HS-27A (cell line): ENCODE measurements around the gene PI16.
A peak's percentile ranks its signal among the peaks of the same experiment; 100 is the strongest.
"Not testable (repeated sequence)": the region's sequence is repeated elsewhere in the genome, so short reads cannot be mapped to it uniquely, and the experiment has no call there.

ENCODE experiments used
- DNase-seq: peaks from one replicate; pipeline ENCODE4 v3.0.0-alpha.2; 2012; ENCODE audit warnings: low read depth, missing footprints

The PI16 gene

GRCh38 chr6:36929152-36929551 lies 25.4 kb upstream of the PI16 start:
- DNase-seq: no peak

- no peak for DNase-seq
Measured at GRCh38 chr6:36929607-36930006, 24.9 kb upstream of the PI16 start.

GRCh38 chr6:36930483-36930882 lies 24.1 kb upstream of the PI16 start:
- DNase-seq: no peak

GRCh38 chr6:36933102-36933501 lies 21.4 kb upstream of the PI16 start:
- peak; percentile 66 for DNase-seq

GRCh38 chr6:36933519-36933918 lies 21.0 kb upstream of the PI16 start:
- no peak for DNase-seq

GRCh38 chr6:36934901-36935300 lies 19.6 kb upstream of the PI16 start:
- no peak for DNase-seq

- DNase-seq: no peak
Measured at GRCh38 chr6:36936824-36937223, 17.7 kb upstream of the PI16 start.

- no peak for DNase-seq
Measured at GRCh38 chr6:36937896-36938295, 16.6 kb upstream of the PI16 start.

GRCh38 chr6:36938536-36938935 lies 16.0 kb upstream of the PI16 start:
- DNase-seq: peak; percentile 43

- not testable (repeated sequence) for DNase-seq
Measured at GRCh38 chr6:36939005-36939404, 15.5 kb upstream of the PI16 start.

GRCh38 chr6:36940027-36940426 lies 14.5 kb upstream of the PI16 start:
- DNase-seq: no peak

- not testable (repeated sequence) for DNase-seq
Measured at GRCh38 chr6:36941561-36941960, 13.0 kb upstream of the PI16 start.

- DNase-seq: not testable (repeated sequence)
Measured at GRCh38 chr6:36942329-36942728, 12.2 kb upstream of the PI16 start.

- no peak for DNase-seq
Measured at GRCh38 chr6:36944650-36945049, 9.9 kb upstream of the PI16 start.

- no peak for DNase-seq
Measured at GRCh38 chr6:36945301-36945700, 9.2 kb upstream of the PI16 start.

- no peak for DNase-seq
Measured at GRCh38 chr6:36946526-36946925, 8.0 kb upstream of the PI16 start.

GRCh38 chr6:36947570-36948351 lies 6.8 kb upstream of the PI16 start:
- no peak for DNase-seq

- not testable (repeated sequence) for DNase-seq
Measured at GRCh38 chr6:36949076-36949475, 5.5 kb upstream of the PI16 start.

- DNase-seq: no peak
Measured at GRCh38 chr6:36949636-36950035, 4.9 kb upstream of the PI16 start.

GRCh38 chr6:36953931-36954261 lies 642 bp upstream of the PI16 start:
- DNase-seq: no peak

- DNase-seq: no peak
Measured at GRCh38 chr6:36955136-36955535, 598 bp downstream of the PI16 start.

- no peak for DNase-seq
Measured at GRCh38 chr6:36955671-36956445, 1.3 kb downstream of the PI16 start.

GRCh38 chr6:36956446-36956820 lies 1.9 kb downstream of the PI16 start:
- DNase-seq: no peak
